WTC11 (cell line): ENCODE results near the gene TRIM62. TPM values are rescaled to one million over a fixed set of nuclear protein-coding genes. Genes with fewer than 3 reads are reported as not detected.

Source experiments
- ATAC-seq: fragments of 200-7000 bp; cut with Tn5 transposase; 2 replicates; pipeline ENCODE4 v1.10.0; 2021; ENCODE audit warnings: mild to moderate bottlenecking, moderate library complexity
- CTCF ChIA-PET: fragments of 300-600 bp; sonication (Branson Sonifier 250); formaldehyde crosslinking; loops from one replicate; lab custom pipeline; 2021; ENCODE audit warnings: antibody characterized with exemption; lab: Charles Lee
- POLR2A ChIA-PET: fragments of 350-600 bp; sonication (Branson Sonifier 250); formaldehyde crosslinking; loops from one replicate; lab custom pipeline; 2021; ENCODE audit warnings: antibody characterized with exemption; lab: Charles Lee
- DNase-seq: peaks from one replicate; pipeline ENCODE4 v3.0.0; 2021; ENCODE audit warnings: low spot score
- H3K27ac Mint-ChIP-seq: 2 replicates; pipeline ENCODE4 v1.8.0; 2021; ENCODE audit warnings: mixed read lengths
- H3K27me3 Mint-ChIP-seq: 2 replicates; pipeline ENCODE4 v1.8.0; 2021; ENCODE audit warnings: low read depth, mild to moderate bottlenecking, moderate library complexity, mixed read lengths
- H3K36me3 Mint-ChIP-seq: 2 replicates; pipeline ENCODE4 v1.8.0; 2021; ENCODE audit warnings: mixed read lengths
- H3K4me1 Mint-ChIP-seq: 2 replicates; pipeline ENCODE4 v1.8.0; 2022; ENCODE audit warnings: mixed read lengths
- H3K4me3 Mint-ChIP-seq: 2 replicates; pipeline ENCODE4 v1.8.0; 2021; ENCODE audit warnings: mild to moderate bottlenecking, moderate library complexity, mixed read lengths
- H3K9me3 Mint-ChIP-seq: 2 replicates; pipeline ENCODE4 v1.8.0; 2021; ENCODE audit warnings: mixed read lengths
- AR ChIP-seq: fragments of 250-450 bp; sonication (Bioruptor Pico); IDR thresholded peaks from 2 replicates; pipeline ENCODE4 v1.9.0; 2021; ENCODE audit warnings: mild to moderate bottlenecking
- CREB1 ChIP-seq: sonication (generic); formaldehyde crosslinking; IDR thresholded peaks from 2 replicates; pipeline ENCODE4 v1.8.0; 2023; ENCODE audit warnings: mild to moderate bottlenecking, missing genetic modification reagents
- FOXJ3 ChIP-seq: sonication (generic); formaldehyde crosslinking; IDR thresholded peaks from 2 replicates; pipeline ENCODE4 v1.9.0; 2021; ENCODE audit warnings: missing genetic modification reagents, mild to moderate bottlenecking, borderline replicate concordance
- GABPB1 ChIP-seq: sonication (generic); formaldehyde crosslinking; IDR thresholded peaks from 2 replicates; pipeline ENCODE4 v1.8.1; 2023; ENCODE audit warnings: mild to moderate bottlenecking, missing genetic modification reagents
- HMGXB4 ChIP-seq: sonication (generic); formaldehyde crosslinking; IDR thresholded peaks from 2 replicates; pipeline ENCODE4 v1.8.1; 2023; ENCODE audit warnings: mild to moderate bottlenecking, moderate library complexity, missing genetic modification reagents
- IRF2 ChIP-seq: sonication (generic); formaldehyde crosslinking; IDR thresholded peaks from 2 replicates; pipeline ENCODE4 v1.8.0; 2022; ENCODE audit warnings: low read depth, missing genetic modification reagents, borderline replicate concordance
- KAT7 ChIP-seq: sonication (generic); formaldehyde crosslinking; IDR thresholded peaks from 2 replicates; pipeline ENCODE4 v1.8.1; 2023; ENCODE audit warnings: missing genetic modification reagents, mild to moderate bottlenecking, borderline replicate concordance
- MXD4 ChIP-seq: fragments of 250-450 bp; sonication (Bioruptor Pico); IDR thresholded peaks from 2 replicates; pipeline ENCODE4 v1.8.0; 2021; ENCODE audit warnings: mild to moderate bottlenecking, moderate library complexity, borderline replicate concordance
- NFATC4 ChIP-seq: fragments of 250-450 bp; sonication (Bioruptor Pico); IDR thresholded peaks from 2 replicates; pipeline ENCODE4 v1.9.0; 2021; ENCODE audit warnings: mild to moderate bottlenecking
- SP1 ChIP-seq: sonication (generic); formaldehyde crosslinking; conservative IDR thresholded peaks from 2 replicates; pipeline ENCODE4 v1.8.1; 2022; ENCODE audit warnings: missing genetic modification reagents
- ZNF671 ChIP-seq: fragments of 250-450 bp; sonication (Bioruptor Pico); IDR thresholded peaks from 2 replicates; pipeline ENCODE4 v1.8.0; 2021; ENCODE audit warnings: mild to moderate bottlenecking
- total RNA-seq: library from RNA; stranded (reverse); gene quantifications from 3 replicates; pipeline ENCODE4 v1.2.3, GENCODE V29; 2021
- TF ChIP-seq, protein P1 (sequence below): sonication (generic); formaldehyde crosslinking; IDR thresholded peaks from 2 replicates; pipeline ENCODE4 v1.8.1; 2022; ENCODE audit warnings: missing genetic modification reagents, borderline replicate concordance
- TF ChIP-seq, protein P2 (sequence below): sonication (generic); formaldehyde crosslinking; IDR thresholded peaks from 2 replicates; pipeline ENCODE4 v1.8.1; 2023; ENCODE audit warnings: mild to moderate bottlenecking, missing genetic modification reagents, moderate library complexity
- TF ChIP-seq, protein P3 (sequence below): sonication (generic); formaldehyde crosslinking; IDR thresholded peaks from 2 replicates; pipeline ENCODE4 v1.8.0; 2023; ENCODE audit warnings: missing genetic modification reagents, mild to moderate bottlenecking, borderline replicate concordance

TRIM62 gene
- total RNA-seq, 1 experiment from 2014 or later, result 13.6 TPM

- POLR2A ChIA-PET, result no interaction called here
These were observed 58.6 kb downstream of the TRIM62 start for GRCh38 chr1:33123266-33123665.

GRCh38 chr1:33122483-33123178 is 59.2 kb downstream of the TRIM62 start:
- ATAC-seq, result no peak
- Mint-ChIP-seq H3K4me1 (peaks cover 4% of the 10 kb centered on the region), H3K27me3 (peaks cover 68% of the 10 kb centered on the region), H3K4me3 (no peak overlapping the region), H3K36me3 (peaks cover 7% of the 10 kb centered on the region; the same call in 1 of the 2 replicates), H3K27ac (no peak overlapping the region), H3K9me3 (peaks cover 8% of the 10 kb centered on the region)
- CTCF ChIA-PET, result interaction anchor here (0.9 to 8.1 kb wide), 3 partner anchors 17 to 173 kb away, joined by 3 to 117 read pairs (median 3); no protein-coding TSS in a partner anchor
- POLR2A ChIA-PET, result no interaction called here
- DNase-seq, result no peak
- TF ChIP-seq CREB1 (CRISPR knock-in tag) (no peak), MXD4 (CRISPR knock-in tag) (no peak), KAT7 (CRISPR knock-in tag) (no peak), ZNF671 (CRISPR knock-in tag) (no peak), IRF2 (CRISPR knock-in tag) (no peak), NFATC4 (CRISPR knock-in tag) (no peak)
- TF ChIP-seq, protein P1, sequence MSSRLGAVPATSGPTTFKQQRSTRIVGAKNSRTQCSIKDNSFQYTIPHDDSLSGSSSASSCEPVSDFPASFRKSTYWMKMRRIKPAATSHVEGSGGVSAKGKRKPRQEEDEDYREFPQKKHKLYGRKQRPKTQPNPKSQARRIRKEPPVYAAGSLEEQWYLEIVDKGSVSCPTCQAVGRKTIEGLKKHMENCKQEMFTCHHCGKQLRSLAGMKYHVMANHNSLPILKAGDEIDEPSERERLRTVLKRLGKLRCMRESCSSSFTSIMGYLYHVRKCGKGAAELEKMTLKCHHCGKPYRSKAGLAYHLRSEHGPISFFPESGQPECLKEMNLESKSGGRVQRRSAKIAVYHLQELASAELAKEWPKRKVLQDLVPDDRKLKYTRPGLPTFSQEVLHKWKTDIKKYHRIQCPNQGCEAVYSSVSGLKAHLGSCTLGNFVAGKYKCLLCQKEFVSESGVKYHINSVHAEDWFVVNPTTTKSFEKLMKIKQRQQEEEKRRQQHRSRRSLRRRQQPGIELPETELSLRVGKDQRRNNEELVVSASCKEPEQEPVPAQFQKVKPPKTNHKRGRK (CRISPR knock-in tag), result no peak
- TF ChIP-seq, protein P2, sequence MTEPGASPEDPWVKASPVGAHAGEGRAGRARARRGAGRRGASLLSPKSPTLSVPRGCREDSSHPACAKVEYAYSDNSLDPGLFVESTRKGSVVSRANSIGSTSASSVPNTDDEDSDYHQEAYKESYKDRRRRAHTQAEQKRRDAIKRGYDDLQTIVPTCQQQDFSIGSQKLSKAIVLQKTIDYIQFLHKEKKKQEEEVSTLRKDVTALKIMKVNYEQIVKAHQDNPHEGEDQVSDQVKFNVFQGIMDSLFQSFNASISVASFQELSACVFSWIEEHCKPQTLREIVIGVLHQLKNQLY (CRISPR knock-in tag), result no peak

More at GRCh38 chr1:33123266-33123665, 58.6 kb downstream of the TRIM62 start:
- CTCF ChIA-PET, result interaction anchor here (0.9 to 8.1 kb wide), 4 partner anchors 16 to 172 kb away, joined by 3 to 117 read pairs (median 4); no protein-coding TSS in a partner anchor
- peaks cover 7% of the 10 kb centered on the region; the same call in 1 of the 2 replicates for H3K36me3 Mint-ChIP-seq
- no peak overlapping the region for H3K4me3 Mint-ChIP-seq
- H3K9me3 Mint-ChIP-seq, result peaks cover 8% of the 10 kb centered on the region
- peaks cover 8% of the 10 kb centered on the region for H3K4me1 Mint-ChIP-seq
- H3K27me3 Mint-ChIP-seq, result peaks cover 64% of the 10 kb centered on the region
- DNase-seq, result no peak
- TF ChIP-seq, protein P3, sequence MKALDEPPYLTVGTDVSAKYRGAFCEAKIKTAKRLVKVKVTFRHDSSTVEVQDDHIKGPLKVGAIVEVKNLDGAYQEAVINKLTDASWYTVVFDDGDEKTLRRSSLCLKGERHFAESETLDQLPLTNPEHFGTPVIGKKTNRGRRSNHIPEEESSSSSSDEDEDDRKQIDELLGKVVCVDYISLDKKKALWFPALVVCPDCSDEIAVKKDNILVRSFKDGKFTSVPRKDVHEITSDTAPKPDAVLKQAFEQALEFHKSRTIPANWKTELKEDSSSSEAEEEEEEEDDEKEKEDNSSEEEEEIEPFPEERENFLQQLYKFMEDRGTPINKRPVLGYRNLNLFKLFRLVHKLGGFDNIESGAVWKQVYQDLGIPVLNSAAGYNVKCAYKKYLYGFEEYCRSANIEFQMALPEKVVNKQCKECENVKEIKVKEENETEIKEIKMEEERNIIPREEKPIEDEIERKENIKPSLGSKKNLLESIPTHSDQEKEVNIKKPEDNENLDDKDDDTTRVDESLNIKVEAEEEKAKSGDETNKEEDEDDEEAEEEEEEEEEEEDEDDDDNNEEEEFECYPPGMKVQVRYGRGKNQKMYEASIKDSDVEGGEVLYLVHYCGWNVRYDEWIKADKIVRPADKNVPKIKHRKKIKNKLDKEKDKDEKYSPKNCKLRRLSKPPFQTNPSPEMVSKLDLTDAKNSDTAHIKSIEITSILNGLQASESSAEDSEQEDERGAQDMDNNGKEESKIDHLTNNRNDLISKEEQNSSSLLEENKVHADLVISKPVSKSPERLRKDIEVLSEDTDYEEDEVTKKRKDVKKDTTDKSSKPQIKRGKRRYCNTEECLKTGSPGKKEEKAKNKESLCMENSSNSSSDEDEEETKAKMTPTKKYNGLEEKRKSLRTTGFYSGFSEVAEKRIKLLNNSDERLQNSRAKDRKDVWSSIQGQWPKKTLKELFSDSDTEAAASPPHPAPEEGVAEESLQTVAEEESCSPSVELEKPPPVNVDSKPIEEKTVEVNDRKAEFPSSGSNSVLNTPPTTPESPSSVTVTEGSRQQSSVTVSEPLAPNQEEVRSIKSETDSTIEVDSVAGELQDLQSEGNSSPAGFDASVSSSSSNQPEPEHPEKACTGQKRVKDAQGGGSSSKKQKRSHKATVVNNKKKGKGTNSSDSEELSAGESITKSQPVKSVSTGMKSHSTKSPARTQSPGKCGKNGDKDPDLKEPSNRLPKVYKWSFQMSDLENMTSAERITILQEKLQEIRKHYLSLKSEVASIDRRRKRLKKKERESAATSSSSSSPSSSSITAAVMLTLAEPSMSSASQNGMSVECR (CRISPR knock-in tag), result no peak
- TF ChIP-seq AR, result no peak
- TF ChIP-seq IRF2 (CRISPR knock-in tag), result no peak
- no peak for TF ChIP-seq HMGXB4 (CRISPR knock-in tag)
- TF ChIP-seq FOXJ3 (CRISPR knock-in tag), result no peak
- no peak for TF ChIP-seq GABPB1 (CRISPR knock-in tag)
- no peak for TF ChIP-seq KAT7 (CRISPR knock-in tag)
- no peak for TF ChIP-seq SP1 (CRISPR knock-in tag)
- ATAC-seq, result no peak
- H3K27ac Mint-ChIP-seq, result no peak overlapping the region
